ENCODE data around the gene IL10RA.
"Not testable (repeated sequence)": the region's sequence is repeated elsewhere in the genome, so short reads cannot be mapped to it uniquely, and the experiment has no call there.

Gene IL10RA

GRCh38 chr11:118005224-118006152 lies 19.3 kb downstream of the IL10RA start:
- no peak for DNase-seq (ENCODE audit: extremely low read depth in 1 of 2, low read depth in 1 of 2)

- no peak for DNase-seq (ENCODE audit: extremely low read depth in 1 of 2, low read depth in 1 of 2)
These were observed 19.9 kb downstream of the IL10RA start for GRCh38 chr11:118006153-118006534.

- no peak for DNase-seq (ENCODE audit: extremely low read depth in 1 of 2, low read depth in 1 of 2)
These were observed 20.8 kb downstream of the IL10RA start for GRCh38 chr11:118007040-118007439.

GRCh38 chr11:118007563-118008270 lies 21.5 kb downstream of the IL10RA start:
- DNase-seq (ENCODE audit: extremely low read depth in 1 of 2, low read depth in 1 of 2): not testable (repeated sequence)

- no peak for DNase-seq (ENCODE audit: extremely low read depth in 1 of 2, low read depth in 1 of 2)
These were observed 22.2 kb downstream of the IL10RA start for GRCh38 chr11:118008271-118008911.

- DNase-seq (ENCODE audit: extremely low read depth in 1 of 2, low read depth in 1 of 2): no peak
These were observed 23.9 kb downstream of the IL10RA start for GRCh38 chr11:118009864-118010737.

GRCh38 chr11:118010738-118011461 lies 24.7 kb downstream of the IL10RA start:
- DNase-seq (ENCODE audit: extremely low read depth in 1 of 2, low read depth in 1 of 2): no peak

- DNase-seq (ENCODE audit: extremely low read depth in 1 of 2, low read depth in 1 of 2): no peak
These were observed 26.0 kb downstream of the IL10RA start for GRCh38 chr11:118012083-118012669.

GRCh38 chr11:118014022-118014421 lies 27.8 kb downstream of the IL10RA start:
- DNase-seq (ENCODE audit: extremely low read depth in 1 of 2, low read depth in 1 of 2): no peak

- DNase-seq (ENCODE audit: extremely low read depth in 1 of 2, low read depth in 1 of 2): no peak
These were observed 29.2 kb downstream of the IL10RA start for GRCh38 chr11:118015385-118015841.

GRCh38 chr11:118016104-118016503 lies 29.9 kb downstream of the IL10RA start:
- no peak for DNase-seq (ENCODE audit: extremely low read depth in 1 of 2, low read depth in 1 of 2)

GRCh38 chr11:118017111-118017510 lies 30.9 kb downstream of the IL10RA start:
- DNase-seq (ENCODE audit: extremely low read depth in 1 of 2, low read depth in 1 of 2): no peak

- no peak for DNase-seq (ENCODE audit: extremely low read depth in 1 of 2, low read depth in 1 of 2)
These were observed 31.6 kb downstream of the IL10RA start for GRCh38 chr11:118017631-118018315.

- no peak for DNase-seq (ENCODE audit: extremely low read depth in 1 of 2, low read depth in 1 of 2)
These were observed 32.2 kb downstream of the IL10RA start for GRCh38 chr11:118018401-118018800.

GRCh38 chr11:118021146-118021545 lies 35.0 kb downstream of the IL10RA start:
- no peak for DNase-seq (ENCODE audit: extremely low read depth in 1 of 2, low read depth in 1 of 2)

GRCh38 chr11:118027694-118028093 lies 41.5 kb downstream of the IL10RA start:
- no peak for DNase-seq (ENCODE audit: extremely low read depth in 1 of 2, low read depth in 1 of 2)

GRCh38 chr11:118028626-118029025 lies 42.4 kb downstream of the IL10RA start:
- no peak for DNase-seq (ENCODE audit: extremely low read depth in 1 of 2, low read depth in 1 of 2)

- no peak for DNase-seq (ENCODE audit: extremely low read depth in 1 of 2, low read depth in 1 of 2)
These were observed 47.2 kb downstream of the IL10RA start for GRCh38 chr11:118033443-118033842.

- DNase-seq (ENCODE audit: extremely low read depth in 1 of 2, low read depth in 1 of 2): no peak
These were observed 55.9 kb downstream of the IL10RA start for GRCh38 chr11:118042141-118042540.
